Ovary (tissue), 9 donors: ENCODE results near the gene TSPAN13. TPM values are rescaled to one million over a fixed set of nuclear protein-coding genes. Genes with fewer than 3 reads are reported as not detected.

ENCODE experiments used
- DNase-seq, 5 donors: peaks; one replicate each; pipeline ENCODE4 v3.0.0-alpha.2; 2019 to 2020
- H3K27ac ChIP-seq, 2 donors: fragments of 200-600 bp; one replicate each; pipeline versions ENCODE4 v1.5.1 to v1.8.0; 2019 to 2022
- H3K27me3 ChIP-seq: fragments of 200-600 bp; one replicate; pipeline ENCODE4 v1.8.0; 2022
- H3K36me3 ChIP-seq: fragments of 200-600 bp; sonication (generic); one replicate; pipeline ENCODE4 v1.5.1; 2019
- H3K4me1 ChIP-seq: one replicate; pipeline ENCODE4 v1.8.1; 2013; ENCODE audit warnings: mild to moderate bottlenecking, moderate library complexity; ENCODE audit not compliant: insufficient read depth
- H3K4me3 ChIP-seq: fragments of 200-600 bp; sonication (generic); one replicate; pipeline ENCODE4 v1.5.1; 2017
- H3K9me3 ChIP-seq, 2 donors: fragments of 200-600 bp in 1 of 2; sonication (generic) in 1 of 2; one replicate each; pipeline versions ENCODE4 v1.5.1 to v1.8.1; 2013 to 2019; ENCODE audit warnings: mild to moderate bottlenecking in 1 of 2, moderate library complexity in 1 of 2
- EP300 ChIP-seq: sonication (generic); formaldehyde crosslinking; IDR thresholded peaks from one replicate; pipeline ENCODE4 v1.6.1; 2017; ENCODE audit warnings: antibody characterized with exemption
- POLR2A ChIP-seq: fragments of 450-650 bp; IDR thresholded peaks from one replicate; pipeline ENCODE4 v1.6.1; 2017; ENCODE audit warnings: antibody characterized with exemption, mild to moderate bottlenecking, moderate library complexity
- WGBS, 3 donors: extraction: QIAGEN DNeasy Blood & Tissue Kit in 1 of 3; methylation state at CpG; one replicate each; pipeline versions ENCODE4 v1.1.5 to v1.1.7; 2013 to 2017; 5-methylcytosine and 5-hydroxymethylcytosine counted together
- intact Hi-C, 4 donors: fragments of 100-400 bp; cut with DNase I; formaldehyde crosslinking; loops; one replicate each; pipeline versions ENCODE4 v1.11.0 to v1.15.1; 2022 to 2023
- polyA plus RNA-seq, 2 donors: library from polyadenylated mRNA; stranded (reverse); fragments of 200-250 nt in 1 of 2; fragments of 350-450 nt in 1 of 2; fragmentation: Illumina TruSeq in 1 of 2; extraction: RNeasy Lipid Tissue Mini Kit (QIAGEN cat#74804) in 1 of 2; gene quantifications; one replicate each; pipeline ENCODE4 v1.2.3, GENCODE V29; 2013 to 2014
- total RNA-seq, 7 donors: library from RNA; depleted of rRNA in 2 of 7; stranded (reverse); fragments of >200 nt in 2 of 7; fragmentation: NEBNext Ultra II Directional in 3 of 7; extraction: Animal tissue kit (Norgen Biotek cat#: 25700) in 3 of 7; gene quantifications; one replicate each; pipeline versions ENCODE4 v1.1.0 to v1.2.4, GENCODE V29; 2016 to 2023
- TF ChIP-seq, protein P1 (sequence below), 3 donors: fragments of 450-650 bp in 2 of 3; fragments of 200-600 bp in 1 of 3; IDR thresholded peaks; one replicate each; pipeline versions ENCODE4 v1.5.1 to v1.8.0; 2016 to 2022; ENCODE audit warnings: antibody characterized with exemption in 3 of 3, mild to moderate bottlenecking in 1 of 3
- donor health status: DM: no; HTN: no; CAD: no; lungs with moderate emphysema.
- donor health status: DM: no; HTN: no; CAD: no.
- donor health status: Bipolar disorder and iron deficiency.
- donor health status: DM: yes; HTN: yes; CAD: no.
- donor health status: DM: no; HTN: no; CAD: no.
- donor health status: DM: yes; HTN: yes; CAD: no.

Gene TSPAN13
- total and polyA plus RNA-seq, 9 donors, result 0.72 to 23.4 (median 4.2) TPM

DNA sequence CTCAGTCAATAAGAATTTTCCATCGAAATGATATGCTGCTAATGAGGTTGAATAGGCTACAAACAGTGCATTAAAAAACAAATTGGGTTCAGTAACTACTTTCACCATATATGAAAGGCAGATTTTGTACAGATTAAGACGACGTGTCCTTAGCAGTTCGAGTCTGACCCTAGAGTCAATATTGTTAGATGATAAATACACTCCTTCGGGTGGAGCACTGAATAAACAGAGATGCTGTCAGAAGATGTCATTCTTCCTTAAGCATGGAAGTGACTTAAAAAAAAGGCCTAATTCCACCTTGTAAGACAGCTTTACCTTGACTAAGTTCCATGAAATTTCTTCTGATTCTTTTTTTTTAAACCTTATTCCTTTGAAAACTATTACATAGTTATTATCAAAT lies 57.0 kb downstream of the TSPAN13 start:
- H3K27ac ChIP-seq, result no peak overlapping the region
- TF ChIP-seq POLR2A, result no peak
- TF ChIP-seq, protein P1, sequence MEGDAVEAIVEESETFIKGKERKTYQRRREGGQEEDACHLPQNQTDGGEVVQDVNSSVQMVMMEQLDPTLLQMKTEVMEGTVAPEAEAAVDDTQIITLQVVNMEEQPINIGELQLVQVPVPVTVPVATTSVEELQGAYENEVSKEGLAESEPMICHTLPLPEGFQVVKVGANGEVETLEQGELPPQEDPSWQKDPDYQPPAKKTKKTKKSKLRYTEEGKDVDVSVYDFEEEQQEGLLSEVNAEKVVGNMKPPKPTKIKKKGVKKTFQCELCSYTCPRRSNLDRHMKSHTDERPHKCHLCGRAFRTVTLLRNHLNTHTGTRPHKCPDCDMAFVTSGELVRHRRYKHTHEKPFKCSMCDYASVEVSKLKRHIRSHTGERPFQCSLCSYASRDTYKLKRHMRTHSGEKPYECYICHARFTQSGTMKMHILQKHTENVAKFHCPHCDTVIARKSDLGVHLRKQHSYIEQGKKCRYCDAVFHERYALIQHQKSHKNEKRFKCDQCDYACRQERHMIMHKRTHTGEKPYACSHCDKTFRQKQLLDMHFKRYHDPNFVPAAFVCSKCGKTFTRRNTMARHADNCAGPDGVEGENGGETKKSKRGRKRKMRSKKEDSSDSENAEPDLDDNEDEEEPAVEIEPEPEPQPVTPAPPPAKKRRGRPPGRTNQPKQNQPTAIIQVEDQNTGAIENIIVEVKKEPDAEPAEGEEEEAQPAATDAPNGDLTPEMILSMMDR (IDR thresholded peaks at IDR 0.05), result no peak
- TF ChIP-seq EP300, result no peak
- H3K36me3 ChIP-seq, result no peaks in the 10 kb centered on the region
- H3K4me3 ChIP-seq, result no peak overlapping the region
- H3K4me1 ChIP-seq, result no peaks in the 10 kb centered on the region
- intact Hi-C loops, result no loop called here
- DNase-seq, result no peak
- H3K27me3 ChIP-seq, result no peaks in the 10 kb centered on the region
- H3K9me3 ChIP-seq, result no peaks in the 10 kb centered on the region
- WGBS, 3 donors, result 80 to 87% (median 87%) methylated on average over 5 of the region's 5 CpGs

DNA sequence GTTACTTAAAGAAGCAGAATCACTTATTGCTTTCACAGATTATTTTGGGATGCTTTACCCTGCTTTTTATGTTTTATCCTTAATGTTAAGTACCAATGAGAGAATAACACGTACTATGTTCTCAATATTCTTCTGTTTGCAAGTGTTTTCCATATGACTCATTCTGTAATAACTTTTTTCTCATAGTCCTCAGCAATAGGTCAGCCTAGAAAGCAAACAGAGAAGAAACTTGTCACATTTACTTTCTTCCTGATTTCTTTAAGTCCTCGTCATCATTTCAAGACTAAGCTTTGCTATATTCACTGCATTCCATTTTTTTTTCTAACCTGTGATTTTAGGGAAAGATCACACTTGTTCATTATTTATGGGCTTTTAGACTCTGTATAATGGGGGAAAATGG lies 58.0 kb downstream of the TSPAN13 start:
- no peak for DNase-seq
- Histone ChIP-seq H3K9me3 (no peaks in the 10 kb centered on the region), H3K4me3 (no peak overlapping the region), H3K27me3 (no peaks in the 10 kb centered on the region), H3K4me1 (no peaks in the 10 kb centered on the region), H3K27ac (no peak overlapping the region), H3K36me3 (no peaks in the 10 kb centered on the region)
- TF ChIP-seq, protein P1 (IDR thresholded peaks at IDR 0.05), result no peak
- no peak for TF ChIP-seq POLR2A
- no peak for TF ChIP-seq EP300
- intact Hi-C loops, result no loop called here
- 72 to 78% (median 76%) methylated on average over 2 of the region's 2 CpGs for WGBS, 3 donors

DNA sequence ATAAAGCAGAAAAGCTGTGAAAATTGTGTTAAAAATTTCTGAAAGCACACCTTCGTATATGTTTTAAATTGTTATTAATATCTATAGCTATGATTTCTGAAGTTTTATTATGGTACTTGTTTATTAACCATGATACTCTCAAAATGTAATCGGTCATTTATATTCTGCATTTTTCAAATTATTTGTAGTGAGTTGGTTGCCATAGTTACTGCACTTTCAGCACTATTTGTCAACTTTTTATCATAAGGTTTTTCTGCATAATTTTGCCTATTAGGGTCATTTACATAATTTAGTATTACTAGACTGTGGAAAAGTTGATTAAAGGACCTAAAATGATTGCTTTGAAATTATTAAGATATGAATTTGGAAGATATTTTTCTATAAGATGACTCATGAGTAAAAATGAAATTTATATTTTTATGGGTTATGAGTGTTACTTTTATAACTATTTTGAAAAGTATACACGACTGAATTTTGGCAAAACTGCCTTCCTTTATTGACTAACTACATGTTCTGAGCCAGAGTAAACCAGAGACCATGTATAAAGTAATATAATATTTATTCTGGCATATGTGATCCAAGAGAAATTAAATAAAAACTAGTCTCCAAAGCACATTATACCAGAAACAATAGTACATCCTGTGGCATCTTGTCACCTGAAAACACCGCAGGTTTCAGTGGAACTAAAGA lies 59.1 kb downstream of the TSPAN13 start:
- Histone ChIP-seq H3K9me3 (no peaks in the 10 kb centered on the region), H3K4me1 (no peaks in the 10 kb centered on the region), H3K27me3 (no peaks in the 10 kb centered on the region), H3K36me3 (no peaks in the 10 kb centered on the region), H3K27ac (no peak overlapping the region), H3K4me3 (no peak overlapping the region)
- DNase-seq, result no peak
- 77 to 81% (median 80%) methylated on average over 4 of the region's 4 CpGs for WGBS, 3 donors
- TF ChIP-seq EP300 (no peak), POLR2A (no peak)
- TF ChIP-seq, protein P1 (IDR thresholded peaks at IDR 0.05), result no peak
- intact Hi-C loops, result no loop called here

DNA sequence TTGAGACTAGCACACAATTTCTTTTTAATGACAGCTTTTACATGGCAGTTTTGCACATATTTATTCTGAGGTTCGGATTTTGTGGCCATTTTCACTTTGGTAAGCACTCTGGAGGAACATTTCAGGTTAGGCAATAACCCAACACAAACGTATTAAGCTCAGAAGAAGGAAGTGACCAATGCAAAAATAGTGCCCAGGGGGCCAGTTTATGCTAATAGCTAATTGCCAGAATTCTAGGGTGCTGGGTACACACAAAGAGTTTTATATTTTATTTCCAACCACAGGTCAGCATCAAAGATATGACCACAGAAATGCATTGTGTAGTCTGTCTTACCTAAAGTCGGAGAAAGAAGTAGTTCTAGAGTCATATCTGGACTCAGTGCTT lies 59.7 kb downstream of the TSPAN13 start:
- WGBS, 3 donors, result 71 to 79% (median 75%) methylated on average over 3 of the region's 3 CpGs

DNA sequence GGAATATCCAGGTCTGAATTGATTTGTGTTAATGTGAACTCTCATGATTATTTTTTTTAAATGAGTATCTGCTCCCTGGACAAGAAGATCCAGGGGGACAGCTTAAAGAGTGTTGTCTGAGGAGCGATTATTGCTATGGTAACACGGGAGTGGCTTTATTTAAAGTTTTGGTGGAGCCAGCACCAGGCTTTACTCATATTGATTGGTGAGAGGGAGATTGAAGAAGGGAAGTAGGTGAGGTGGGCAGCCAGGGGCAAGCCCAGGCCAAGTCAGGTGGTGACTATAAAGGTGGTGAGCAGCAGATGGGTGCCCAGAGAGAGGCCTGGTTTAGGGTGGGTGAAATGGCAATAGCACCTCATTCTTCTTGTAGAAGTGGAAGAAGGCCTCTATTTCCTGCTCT lies 61.4 kb downstream of the TSPAN13 start:
- TF ChIP-seq EP300 (no peak), POLR2A (no peak)
- TF ChIP-seq, protein P1 (IDR thresholded peaks at IDR 0.05), result no peak
- Histone ChIP-seq H3K27me3 (no peaks in the 10 kb centered on the region), H3K4me1 (no peaks in the 10 kb centered on the region), H3K36me3 (no peaks in the 10 kb centered on the region), H3K4me3 (no peak overlapping the region), H3K9me3 (no peaks in the 10 kb centered on the region), H3K27ac (no peak overlapping the region)
- WGBS, 3 donors, result 94 to 97% (median 95%) methylated on average over 2 of the region's 2 CpGs
- intact Hi-C loops, result no loop called here
- DNase-seq, result no peak

More for the DNA sequence above, 59.7 kb downstream of the TSPAN13 start:
- DNase-seq, result no peak
- intact Hi-C loops, result no loop called here
- TF ChIP-seq POLR2A, result no peak
- TF ChIP-seq EP300, result no peak
- Histone ChIP-seq H3K36me3 (no peaks in the 10 kb centered on the region), H3K4me1 (no peaks in the 10 kb centered on the region), H3K27ac (no peak overlapping the region), H3K4me3 (no peak overlapping the region), H3K9me3 (no peaks in the 10 kb centered on the region), H3K27me3 (no peaks in the 10 kb centered on the region)
